Mammary microvascular endothelial cell (primary cell): ENCODE data around the gene SLC10A6. TPM values are rescaled to one million over a fixed set of nuclear protein-coding genes. Genes with fewer than 3 reads are reported as not detected.

Source experiments
- total RNA-seq: library from RNA; depleted of rRNA; stranded (reverse); fragments of >200 nt; gene quantifications from 2 replicates; pipeline ENCODE4 v1.2.3, GENCODE V29; 2015

SLC10A6 gene, protein sequence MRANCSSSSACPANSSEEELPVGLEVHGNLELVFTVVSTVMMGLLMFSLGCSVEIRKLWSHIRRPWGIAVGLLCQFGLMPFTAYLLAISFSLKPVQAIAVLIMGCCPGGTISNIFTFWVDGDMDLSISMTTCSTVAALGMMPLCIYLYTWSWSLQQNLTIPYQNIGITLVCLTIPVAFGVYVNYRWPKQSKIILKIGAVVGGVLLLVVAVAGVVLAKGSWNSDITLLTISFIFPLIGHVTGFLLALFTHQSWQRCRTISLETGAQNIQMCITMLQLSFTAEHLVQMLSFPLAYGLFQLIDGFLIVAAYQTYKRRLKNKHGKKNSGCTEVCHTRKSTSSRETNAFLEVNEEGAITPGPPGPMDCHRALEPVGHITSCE
- total RNA-seq: 0.13 and 0.59 TPM in 2 replicates

GRCh38 chr4:86848732-86849619 lies at the start of gene SLC10A6:
Gene SLC10A6, minus strand, starts transcription at chr4:86849384. Its CDS starts 269 bp downstream, at chr4:86849115.

DNA sequence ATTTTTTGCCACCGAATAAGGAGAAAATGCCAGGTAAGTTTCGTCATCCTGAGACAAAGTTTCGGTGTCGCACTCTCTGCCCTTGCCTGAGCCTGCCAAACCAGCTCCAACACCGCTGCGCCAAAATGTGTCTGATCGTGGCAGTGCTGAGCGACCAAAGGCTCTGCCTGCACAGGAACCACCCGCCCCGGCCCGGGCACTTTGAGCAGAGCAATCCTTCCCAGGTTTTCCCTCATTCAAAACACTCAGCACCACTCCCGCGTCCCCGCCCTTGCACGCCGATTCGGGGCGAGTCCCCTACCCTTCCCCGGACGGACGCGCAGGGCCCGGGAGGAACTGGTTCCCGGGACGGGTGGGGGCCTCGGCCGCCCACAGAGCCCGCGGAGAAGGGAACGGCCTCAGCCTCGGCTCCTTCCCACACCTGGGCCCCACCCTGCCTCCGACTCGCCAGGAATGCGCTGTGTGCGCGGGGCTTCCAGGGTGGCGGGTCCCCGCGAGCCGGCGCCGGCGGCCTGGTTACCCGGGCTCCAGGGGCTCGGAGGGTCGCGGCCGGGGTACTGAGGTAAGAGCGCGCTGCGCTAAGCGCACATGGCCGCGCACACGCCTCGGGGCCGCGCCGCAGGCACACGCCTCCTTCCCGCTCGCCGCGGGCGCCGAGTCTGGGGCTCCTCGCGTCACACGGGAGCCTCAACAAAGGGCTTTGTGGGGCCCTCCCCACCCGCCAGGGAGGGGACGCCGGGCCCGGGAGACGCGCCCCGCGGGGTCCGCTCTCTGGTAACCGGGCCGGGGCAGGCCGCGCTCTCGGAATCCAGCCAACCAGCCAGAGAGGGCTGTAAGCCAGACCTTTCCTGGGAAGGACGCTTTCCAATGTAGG lies 42.8 kb upstream of the SLC10A6 start, which contains the start of gene C4orf36:
C4orf36 (minus strand) TSS at position 661 of the 874 bp plus-strand sequence. CDS start 902 bp downstream, outside the sequence.

Other genes starting within 250 kb of the SLC10A6 start
- gene C4orf36, start 43.0 kb upstream of the SLC10A6 start, total RNA-seq: 0.49 and 1.4 TPM in 2 replicates
- gene AFF1, start 85.6 kb upstream of the SLC10A6 start, total RNA-seq: 23.9 and 26.5 TPM in 2 replicates